OCI-LY7 (cell line): ENCODE data around the gene C12orf60.

Source experiments
- EZH2phosphoT487 ChIP-seq: fragments of 200-600 bp; sonication (generic); IDR thresholded peaks from 2 replicates; pipeline ENCODE4 v1.6.1; 2018; ENCODE audit warnings: low read depth, borderline replicate concordance, mild to moderate bottlenecking, mixed run types, antibody characterized with exemption, low read length, moderate library complexity, mixed read lengths
- TF ChIP-seq, protein P1 (sequence below): fragments of 200-600 bp; sonication (generic); conservative IDR thresholded peaks from 2 replicates; pipeline ENCODE4 v1.5.1; 2014; ENCODE audit warnings: mild to moderate bottlenecking, antibody characterized with exemption, low read length, moderate library complexity, mixed read lengths

DNA sequence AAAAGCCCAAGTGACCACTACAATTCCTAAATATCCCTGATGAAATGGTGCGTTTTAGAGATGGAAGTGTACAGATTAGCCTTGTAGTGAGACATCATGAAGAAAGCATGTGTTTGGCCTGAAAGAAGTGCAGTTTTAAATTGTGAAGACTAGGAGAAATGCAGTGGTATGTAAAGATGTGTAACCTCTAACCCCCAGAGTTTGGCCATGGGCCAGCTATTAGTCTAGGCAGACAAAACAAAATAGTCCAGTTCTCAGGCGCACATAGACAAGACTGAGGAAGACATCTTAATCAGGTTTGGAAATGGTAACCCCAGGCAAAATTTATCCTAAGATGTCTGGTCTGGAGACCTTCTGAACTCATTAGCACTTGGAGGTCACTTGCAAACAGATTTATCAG is 23.6 kb upstream of the C12orf60 start:
- TF ChIP-seq, protein P1, sequence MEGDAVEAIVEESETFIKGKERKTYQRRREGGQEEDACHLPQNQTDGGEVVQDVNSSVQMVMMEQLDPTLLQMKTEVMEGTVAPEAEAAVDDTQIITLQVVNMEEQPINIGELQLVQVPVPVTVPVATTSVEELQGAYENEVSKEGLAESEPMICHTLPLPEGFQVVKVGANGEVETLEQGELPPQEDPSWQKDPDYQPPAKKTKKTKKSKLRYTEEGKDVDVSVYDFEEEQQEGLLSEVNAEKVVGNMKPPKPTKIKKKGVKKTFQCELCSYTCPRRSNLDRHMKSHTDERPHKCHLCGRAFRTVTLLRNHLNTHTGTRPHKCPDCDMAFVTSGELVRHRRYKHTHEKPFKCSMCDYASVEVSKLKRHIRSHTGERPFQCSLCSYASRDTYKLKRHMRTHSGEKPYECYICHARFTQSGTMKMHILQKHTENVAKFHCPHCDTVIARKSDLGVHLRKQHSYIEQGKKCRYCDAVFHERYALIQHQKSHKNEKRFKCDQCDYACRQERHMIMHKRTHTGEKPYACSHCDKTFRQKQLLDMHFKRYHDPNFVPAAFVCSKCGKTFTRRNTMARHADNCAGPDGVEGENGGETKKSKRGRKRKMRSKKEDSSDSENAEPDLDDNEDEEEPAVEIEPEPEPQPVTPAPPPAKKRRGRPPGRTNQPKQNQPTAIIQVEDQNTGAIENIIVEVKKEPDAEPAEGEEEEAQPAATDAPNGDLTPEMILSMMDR = no peak
- TF ChIP-seq EZH2phosphoT487 = no peak
